ENCODE data around the gene BEND3. TPM values are rescaled to one million over a fixed set of nuclear protein-coding genes. Genes with fewer than 3 reads are reported as not detected.

BEND3 gene
- total RNA-seq, 3 donors from 2014 or later (not counting 1 experiment from before 2014, with no cell fraction given), result 1.3 to 1.6 (median 1.3) TPM

DNA sequence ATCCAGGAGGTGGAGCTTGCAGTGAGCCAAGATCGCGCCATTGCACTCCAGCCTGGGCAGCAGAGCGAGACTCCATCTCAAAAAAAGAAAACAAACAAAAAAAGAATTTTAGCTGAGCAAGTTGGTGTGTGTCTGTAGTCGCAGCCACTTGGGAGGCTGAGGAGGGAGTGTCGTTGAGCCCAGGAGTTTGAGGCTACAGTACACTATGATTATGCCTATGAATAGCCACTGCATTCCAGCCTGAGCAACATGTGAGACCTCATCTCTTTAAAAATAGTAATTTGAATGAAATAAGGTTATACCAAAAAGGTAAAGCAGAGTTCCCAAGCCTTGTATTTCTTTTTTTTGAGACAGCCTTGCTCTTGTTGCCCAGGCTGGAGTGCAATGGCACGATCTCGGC lies 67.5 kb downstream of the BEND3 start:
- no peaks in the 10 kb centered on the region for H3K4me1 ChIP-seq (ENCODE audit: control insufficient read depth, insufficient read depth, low read length)
- Mint-ChIP-seq H3K36me3 (peaks cover 7% of the 10 kb centered on the region), H3K4me1 (no peaks in the 10 kb centered on the region), H3K27ac (no peak overlapping the region), H3K27me3 (ENCODE audit: low read depth in 2 of 2) (no peaks in the 10 kb centered on the region), H3K4me3 (no peak overlapping the region), H3K9me3 (no peaks in the 10 kb centered on the region)
- no peak overlapping the region for H3K4me3 ChIP-seq (ENCODE audit: low read length)
- no peaks in the 10 kb centered on the region for H3K27me3 ChIP-seq (ENCODE audit: control insufficient read depth, insufficient read depth, low read length)
- no peak overlapping the region for H3K27ac ChIP-seq (ENCODE audit: low read length)
- H3K36me3 ChIP-seq (ENCODE audit: control insufficient read depth, insufficient read depth, low read length), result peaks cover 21% of the 10 kb centered on the region
- no peak for DNase-seq
- no peak for TF ChIP-seq CTCF (IDR thresholded peaks at IDR 0.05)
- intact Hi-C loops (cut with micrococcal nuclease), result no loop called here
- no peak for ATAC-seq
- 96% methylated on average over 7 of the region's 7 CpGs for WGBS (ENCODE audit: insufficient coverage)
- no peaks in the 10 kb centered on the region for H3K9me3 ChIP-seq (ENCODE audit: control insufficient read depth, insufficient read depth, low read length)

DNA sequence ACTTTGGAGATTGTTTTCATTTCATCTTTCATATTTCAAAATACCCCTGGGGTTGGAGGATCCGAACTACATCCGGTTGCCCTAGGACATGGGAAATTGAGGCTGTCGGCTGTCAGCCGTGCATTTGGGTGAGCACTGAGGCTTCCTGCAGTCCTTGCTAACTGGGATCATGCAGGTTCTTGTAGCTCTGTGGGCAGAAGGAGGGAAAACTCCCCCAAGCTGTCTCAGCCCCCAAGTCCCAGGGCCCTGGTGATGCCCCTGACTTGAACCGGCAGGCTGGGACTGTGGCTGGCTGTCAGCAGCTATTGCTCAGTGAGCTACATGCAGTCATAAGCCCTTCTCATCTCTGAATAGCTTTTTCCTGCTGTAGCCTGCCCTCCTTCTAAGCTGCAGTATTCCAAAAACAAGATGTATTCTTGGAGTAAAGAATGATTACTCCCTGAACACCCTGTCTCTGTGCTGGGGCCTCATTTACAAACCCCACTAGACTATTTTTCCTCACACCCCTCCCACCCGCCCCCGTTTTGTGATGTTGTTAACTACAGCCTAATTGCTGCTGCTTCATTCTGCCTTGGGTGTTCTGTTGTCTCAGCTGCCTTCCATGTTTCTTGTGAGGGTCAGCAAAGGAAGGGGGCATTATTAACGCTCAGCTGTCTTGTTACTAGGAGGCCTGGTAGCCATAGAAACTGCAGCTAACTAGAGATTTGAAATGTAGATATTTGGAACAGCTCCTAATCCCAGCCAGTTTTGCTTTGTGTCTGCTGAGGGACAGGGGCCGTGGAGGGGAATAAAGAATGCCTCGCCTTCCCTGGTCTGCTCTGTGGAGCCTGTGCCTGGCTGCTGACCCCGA lies 69.3 kb downstream of the BEND3 start:
- TF ChIP-seq CTCF (IDR thresholded peaks at IDR 0.05), result no peak
- no peak overlapping the region for H3K4me3 Mint-ChIP-seq
- no peak overlapping the region for H3K27ac ChIP-seq (ENCODE audit: low read length)
- DNase-seq, result no peak
- H3K4me3 ChIP-seq (ENCODE audit: low read length), result no peak overlapping the region
- peaks cover 16% of the 10 kb centered on the region for H3K36me3 ChIP-seq (ENCODE audit: control insufficient read depth, insufficient read depth, low read length)
- H3K4me1 Mint-ChIP-seq, result no peaks in the 10 kb centered on the region
- H3K36me3 Mint-ChIP-seq, result peaks cover 3% of the 10 kb centered on the region
- ATAC-seq, result no peak
- intact Hi-C loops (cut with micrococcal nuclease), result no loop called here
- 85% methylated on average over 9 of the region's 11 CpGs for WGBS (ENCODE audit: insufficient coverage)
- H3K4me1 ChIP-seq (ENCODE audit: control insufficient read depth, insufficient read depth, low read length), result no peaks in the 10 kb centered on the region
- H3K27ac Mint-ChIP-seq, result no peak overlapping the region
- no peaks in the 10 kb centered on the region for H3K27me3 Mint-ChIP-seq (ENCODE audit: low read depth in 2 of 2)
- no peaks in the 10 kb centered on the region for H3K9me3 Mint-ChIP-seq
- no peaks in the 10 kb centered on the region for H3K27me3 ChIP-seq (ENCODE audit: control insufficient read depth, insufficient read depth, low read length)
- H3K9me3 ChIP-seq (ENCODE audit: control insufficient read depth, insufficient read depth, low read length), result no peaks in the 10 kb centered on the region

GRCh38 chr6:107033126-107033525 lies 82.2 kb downstream of the BEND3 start:
- Histone ChIP-seq H3K9me3 (ENCODE audit: control insufficient read depth, insufficient read depth, low read length) (no peaks in the 10 kb centered on the region), H3K27ac (ENCODE audit: low read length) (no peak overlapping the region), H3K36me3 (ENCODE audit: control insufficient read depth, insufficient read depth, low read length) (peaks cover 2% of the 10 kb centered on the region), H3K4me3 (ENCODE audit: low read length) (no peak overlapping the region), H3K27me3 (ENCODE audit: control insufficient read depth, insufficient read depth, low read length) (no peaks in the 10 kb centered on the region), H3K4me1 (ENCODE audit: control insufficient read depth, insufficient read depth, low read length) (peaks cover 9% of the 10 kb centered on the region)
- intact Hi-C loops (cut with micrococcal nuclease), result no loop called here
- Mint-ChIP-seq H3K27me3 (ENCODE audit: low read depth in 2 of 2) (no peaks in the 10 kb centered on the region), H3K4me1 (peaks cover 21 to 53% of the 10 kb centered on the region in 2 donors), H3K4me3 (no peak overlapping the region), H3K36me3 (no peaks in the 10 kb centered on the region), H3K27ac (no peak overlapping the region), H3K9me3 (no peaks in the 10 kb centered on the region)
- DNase-seq (no peak), ATAC-seq (no peak)
- 86% methylated on average over 1 of the region's 1 CpG for WGBS (ENCODE audit: insufficient coverage)
- no peak for TF ChIP-seq CTCF (IDR thresholded peaks at IDR 0.05)

All from natural killer cell (primary cell).